HG03558 (cell line): ENCODE data around the gene PDE2A.

Experiments used
- ATAC-seq: cut with Tn5 transposase; IDR thresholded peaks from one replicate; pipeline ENCODE4 v1.9.1; 2021; ENCODE audit warnings: moderate number of reproducible peaks; ENCODE audit not compliant: unreplicated experiment; ENCODE audit errors: extremely low read depth

Gene PDE2A

DNA sequence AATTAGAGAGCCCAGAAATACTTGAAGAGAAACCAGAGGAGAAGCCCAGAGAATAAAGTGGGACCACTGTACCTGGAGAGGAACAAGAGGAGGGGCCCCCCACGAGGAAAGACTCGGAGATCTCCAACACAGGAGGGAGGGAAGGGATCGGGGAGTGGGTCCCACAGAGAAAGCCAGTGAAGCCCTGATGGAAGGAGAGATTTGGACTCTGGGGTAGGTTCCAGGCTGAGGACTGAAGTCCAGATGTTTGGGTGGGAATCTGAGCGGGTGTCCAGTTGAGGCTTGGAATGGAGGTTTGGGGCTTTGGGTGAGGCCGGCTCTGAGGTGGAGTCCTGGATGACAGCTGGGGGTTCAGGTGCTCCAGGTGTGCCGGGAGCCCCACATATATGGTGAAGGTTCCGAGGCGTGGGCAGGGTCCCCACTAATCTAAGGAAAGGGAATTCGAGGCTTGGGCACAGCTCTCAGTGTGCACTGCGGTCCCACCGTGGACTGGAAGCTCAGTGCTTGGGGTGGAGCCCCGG, 32.6 kb downstream of the PDE2A start:
- no peak for ATAC-seq

DNA sequence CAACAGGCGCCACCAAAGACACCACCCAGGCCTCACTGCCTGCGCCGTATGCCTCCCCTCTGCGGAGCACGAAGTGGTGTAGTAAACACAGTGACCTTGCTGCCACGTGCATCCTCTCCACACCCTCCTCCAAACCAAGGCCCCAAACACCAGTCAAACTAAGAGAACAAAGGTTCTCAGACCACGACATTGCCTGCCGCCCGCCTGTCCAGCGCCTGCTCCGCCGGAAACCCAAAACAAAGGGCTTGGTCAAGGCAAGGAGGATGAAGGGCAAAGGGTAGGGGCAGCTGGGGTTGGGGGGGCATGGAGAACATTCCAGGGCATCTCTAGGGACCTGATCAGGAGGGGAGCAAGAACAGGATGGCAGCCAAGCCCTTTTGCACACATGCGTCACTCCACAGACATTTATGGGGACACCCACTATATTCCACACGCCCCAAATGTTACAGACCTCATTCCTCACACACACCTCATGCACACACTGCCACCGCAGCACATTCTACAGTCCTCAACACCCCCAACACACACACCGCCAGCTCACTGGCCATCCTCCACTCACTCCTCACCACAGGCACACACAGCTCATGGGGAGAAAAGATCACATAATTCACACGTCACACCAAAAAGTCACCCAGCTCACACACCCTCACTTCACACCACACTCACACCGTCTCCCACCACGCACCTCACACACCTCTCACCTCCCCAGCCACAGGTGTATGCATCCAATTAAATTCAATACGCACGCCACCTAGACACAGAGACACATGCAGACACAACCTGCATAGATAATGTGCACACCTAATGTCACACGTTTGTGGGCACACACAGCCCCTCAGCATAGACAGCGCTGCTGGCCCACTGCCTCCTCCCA, 34.5 kb downstream of the PDE2A start:
- no peak for ATAC-seq

DNA sequence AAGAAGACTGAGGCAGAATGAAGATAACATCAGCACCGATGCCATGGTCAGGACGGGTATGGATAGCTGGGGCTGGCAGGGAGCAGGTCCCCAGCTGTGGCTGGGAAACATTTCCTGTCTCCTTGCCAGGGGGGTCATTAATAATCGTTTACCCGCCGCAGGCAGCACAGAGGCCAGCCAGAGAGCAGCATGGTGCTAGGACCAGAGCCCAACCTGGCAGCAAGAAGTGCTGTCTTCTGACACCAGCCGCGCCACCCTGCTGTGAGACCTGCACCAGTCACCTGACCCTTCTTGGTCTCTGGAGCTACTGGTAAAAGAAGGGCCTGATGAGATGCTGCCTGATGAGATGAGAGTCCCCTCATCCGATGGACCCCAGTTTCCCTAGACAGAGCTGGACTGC, 36.3 kb downstream of the PDE2A start:
- ATAC-seq: no peak

DNA sequence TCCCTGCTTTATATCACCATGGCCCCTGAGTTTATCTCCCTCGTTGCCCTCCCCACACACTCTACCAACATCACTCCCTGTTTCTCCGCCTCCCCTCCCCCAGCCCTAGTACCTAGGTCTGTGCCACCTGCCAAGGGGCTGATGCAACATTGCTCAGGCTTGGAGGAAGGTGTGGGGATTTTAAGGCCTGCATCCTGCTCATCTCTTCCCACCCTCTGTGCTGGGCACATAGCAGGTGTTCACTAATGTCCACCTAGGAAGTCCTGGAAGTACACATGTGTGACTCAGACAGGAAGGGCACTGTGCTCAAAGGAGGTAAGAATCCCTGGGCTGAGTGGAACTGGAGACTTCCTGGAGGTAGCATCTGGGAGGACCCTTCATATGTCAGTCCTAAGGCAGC, 37.0 kb downstream of the PDE2A start:
- ATAC-seq: no peak

DNA sequence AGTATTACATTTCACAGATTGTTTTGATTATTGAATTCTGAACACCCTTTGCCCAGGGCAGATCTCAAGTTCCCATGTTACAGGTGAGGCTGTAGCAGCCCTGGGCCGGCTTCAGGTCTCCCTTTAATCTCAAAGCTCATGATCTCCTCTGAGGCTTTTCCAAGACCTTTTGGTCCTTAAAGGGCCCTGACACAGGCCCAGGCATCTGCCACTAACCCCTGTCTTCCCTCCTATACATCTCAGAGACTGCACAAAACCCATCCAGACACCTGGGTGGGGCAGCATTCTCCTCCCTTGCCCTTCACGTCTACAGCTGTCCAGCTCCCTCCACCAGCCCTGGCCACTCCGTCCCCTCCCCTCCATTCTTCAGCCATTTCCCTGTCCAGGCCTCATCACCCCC, 37.8 kb downstream of the PDE2A start:
- ATAC-seq: no peak

DNA sequence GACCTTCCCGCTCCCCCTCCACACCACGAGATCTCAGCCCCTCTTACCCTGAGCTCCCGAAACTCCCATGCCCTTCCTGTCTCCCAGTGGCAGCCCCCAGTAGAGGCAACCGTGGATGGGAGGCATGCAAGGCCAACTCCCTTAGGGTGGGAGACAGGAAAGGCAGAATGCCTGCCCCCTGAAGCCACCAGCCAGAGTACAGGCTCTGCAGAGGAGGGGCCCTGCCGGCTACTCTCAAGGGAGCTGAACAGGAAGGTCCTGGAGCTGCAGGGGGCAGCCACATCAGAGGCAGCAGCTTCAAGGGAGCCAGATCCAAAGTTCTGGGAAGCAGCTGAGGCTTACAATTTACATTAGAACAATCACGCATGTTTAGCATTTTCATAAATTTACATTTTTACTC, 38.3 kb downstream of the PDE2A start:
- ATAC-seq: no peak

DNA sequence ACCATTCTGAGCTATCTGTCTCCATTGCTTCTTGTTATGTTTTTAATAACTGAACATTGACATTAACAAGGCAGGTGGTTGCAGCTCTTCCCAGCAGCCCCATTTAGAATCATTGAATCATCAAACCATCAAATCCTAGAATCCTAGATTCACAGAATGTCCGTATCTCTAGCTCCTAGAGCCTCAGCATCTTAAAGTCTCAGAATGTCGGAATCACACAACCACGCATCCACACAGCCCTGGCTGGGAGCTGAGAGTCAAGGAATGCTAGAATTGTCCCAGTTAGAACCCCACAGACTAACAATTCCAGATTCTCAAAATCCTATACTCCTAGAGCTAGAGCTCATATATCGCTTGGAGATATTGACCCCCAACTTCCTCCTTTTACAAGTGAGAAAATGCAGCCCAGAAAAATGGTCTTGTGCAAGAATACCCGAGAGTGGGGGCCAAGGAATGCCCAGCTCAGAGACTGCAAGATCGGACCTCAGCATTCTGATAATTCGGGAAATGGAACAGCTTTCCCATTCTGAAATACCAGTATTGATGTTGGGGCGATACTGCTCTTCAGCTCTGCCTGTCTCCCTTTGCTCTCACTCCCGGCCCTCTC, 38.8 kb downstream of the PDE2A start:
- ATAC-seq: no peak

DNA sequence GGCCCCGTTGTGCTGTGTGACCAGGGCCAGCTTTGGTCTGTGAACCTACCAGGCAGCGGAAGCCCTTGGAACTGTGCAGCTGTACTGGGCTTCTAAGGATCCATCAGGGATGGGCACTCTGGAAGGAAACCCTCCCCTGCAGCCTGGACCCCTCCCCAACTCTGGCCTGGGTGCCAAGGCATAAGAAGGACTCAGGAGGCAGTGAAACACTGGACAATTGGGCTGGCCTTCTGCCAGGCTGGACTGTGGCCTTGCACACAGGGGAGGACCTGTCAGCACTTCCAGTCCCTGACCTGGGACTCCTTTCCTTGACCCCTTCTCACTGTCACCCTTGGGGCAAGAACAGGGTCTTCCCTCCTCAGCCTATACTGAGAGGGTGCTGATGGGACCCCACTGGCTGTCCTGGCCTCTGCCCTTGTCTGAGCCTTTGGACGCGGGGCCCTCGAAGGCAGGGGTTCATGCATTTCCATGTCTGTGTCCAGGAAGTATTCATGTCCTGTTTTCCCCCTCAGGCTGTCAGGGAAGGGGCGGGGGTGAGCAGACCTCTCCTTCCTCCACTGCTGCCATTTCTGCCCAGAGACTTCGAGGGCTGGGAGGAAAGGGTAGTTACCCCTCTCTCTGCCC, 39.6 kb downstream of the PDE2A start:
- ATAC-seq: no peak

DNA sequence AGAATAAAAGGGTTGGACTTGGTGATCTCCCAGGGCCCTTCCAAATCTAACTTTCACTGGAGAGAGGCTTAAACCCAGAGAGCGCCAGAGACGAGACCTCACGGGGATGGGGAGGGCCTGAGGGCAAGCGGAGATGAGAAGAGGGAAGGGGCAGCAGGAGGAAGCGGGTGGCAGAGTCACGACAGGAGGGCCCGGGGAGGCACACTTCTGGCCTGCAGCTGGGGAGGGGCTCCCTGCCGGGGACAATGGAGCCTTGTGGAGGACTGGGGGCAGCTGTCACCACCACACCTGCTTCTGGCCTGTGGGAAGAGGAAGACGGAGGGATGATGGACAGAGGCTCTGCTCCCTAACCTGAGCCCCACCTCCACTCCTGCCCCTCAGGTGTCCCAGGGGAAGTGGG, 40.2 kb downstream of the PDE2A start:
- no peak for ATAC-seq

DNA sequence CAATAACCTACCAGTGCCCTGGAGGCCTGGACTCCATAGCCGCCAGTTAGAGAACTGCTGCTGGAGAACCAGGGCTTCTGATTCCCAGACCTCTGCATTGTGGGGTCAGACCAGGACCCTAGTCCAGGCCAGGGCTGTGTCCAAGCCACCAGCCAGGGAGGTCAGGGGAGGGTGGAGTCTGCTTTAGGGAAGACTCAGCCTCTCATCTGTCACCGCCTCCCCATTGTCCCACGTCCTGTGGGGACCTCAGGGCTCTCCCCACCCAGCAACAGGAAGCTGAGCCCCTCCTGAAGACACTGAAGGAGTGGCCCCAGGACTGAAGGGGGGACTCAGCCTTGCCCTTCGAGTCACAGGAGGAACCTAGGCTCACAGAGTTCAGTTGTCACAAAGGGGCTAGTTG, 41.2 kb downstream of the PDE2A start:
- ATAC-seq: no peak

DNA sequence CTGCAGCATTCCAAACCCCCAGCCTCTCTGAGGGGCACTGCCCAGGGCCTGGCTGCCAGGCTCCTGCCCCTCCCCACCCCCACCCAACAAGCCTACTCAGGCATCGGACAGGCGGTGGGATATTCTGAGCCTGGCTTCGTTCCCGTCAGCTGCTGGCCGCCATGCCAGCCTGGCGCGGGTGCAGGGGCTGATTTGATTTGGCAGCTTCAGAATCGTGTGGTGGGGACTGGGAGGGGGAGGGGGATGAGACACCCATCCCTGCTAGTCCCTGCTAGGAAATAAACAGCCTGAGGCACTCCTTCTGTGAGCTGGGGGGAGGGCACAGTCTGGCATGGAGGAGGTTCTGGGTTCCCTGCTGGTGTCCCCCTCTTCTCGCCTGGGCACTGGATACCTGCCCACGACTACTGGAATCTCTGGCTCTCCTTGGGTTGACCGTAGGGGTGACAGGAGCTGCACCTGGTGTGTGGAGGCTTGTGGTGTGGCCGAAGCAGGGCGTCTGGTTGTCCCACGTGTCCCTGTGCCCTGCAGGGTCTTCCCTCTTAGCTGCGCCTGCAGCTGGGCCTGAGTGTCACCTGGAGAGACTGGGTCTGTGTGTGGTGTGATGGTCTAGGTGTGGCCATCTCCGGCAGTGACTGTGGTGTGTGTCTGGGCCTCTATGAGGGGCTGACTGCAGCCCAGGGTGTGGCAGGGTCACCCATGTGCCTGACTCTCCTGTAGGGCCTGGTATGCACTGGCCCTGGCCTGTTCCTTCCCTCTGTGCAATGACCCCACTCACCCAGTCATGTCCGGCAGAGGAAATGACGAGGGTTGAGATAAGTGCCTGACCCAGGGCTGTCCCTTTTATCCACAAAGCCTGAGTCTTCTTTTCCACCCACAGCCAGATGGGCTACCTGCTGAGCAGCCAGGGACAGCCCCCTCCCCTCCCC, 42.2 kb downstream of the PDE2A start:
- ATAC-seq: no peak

DNA sequence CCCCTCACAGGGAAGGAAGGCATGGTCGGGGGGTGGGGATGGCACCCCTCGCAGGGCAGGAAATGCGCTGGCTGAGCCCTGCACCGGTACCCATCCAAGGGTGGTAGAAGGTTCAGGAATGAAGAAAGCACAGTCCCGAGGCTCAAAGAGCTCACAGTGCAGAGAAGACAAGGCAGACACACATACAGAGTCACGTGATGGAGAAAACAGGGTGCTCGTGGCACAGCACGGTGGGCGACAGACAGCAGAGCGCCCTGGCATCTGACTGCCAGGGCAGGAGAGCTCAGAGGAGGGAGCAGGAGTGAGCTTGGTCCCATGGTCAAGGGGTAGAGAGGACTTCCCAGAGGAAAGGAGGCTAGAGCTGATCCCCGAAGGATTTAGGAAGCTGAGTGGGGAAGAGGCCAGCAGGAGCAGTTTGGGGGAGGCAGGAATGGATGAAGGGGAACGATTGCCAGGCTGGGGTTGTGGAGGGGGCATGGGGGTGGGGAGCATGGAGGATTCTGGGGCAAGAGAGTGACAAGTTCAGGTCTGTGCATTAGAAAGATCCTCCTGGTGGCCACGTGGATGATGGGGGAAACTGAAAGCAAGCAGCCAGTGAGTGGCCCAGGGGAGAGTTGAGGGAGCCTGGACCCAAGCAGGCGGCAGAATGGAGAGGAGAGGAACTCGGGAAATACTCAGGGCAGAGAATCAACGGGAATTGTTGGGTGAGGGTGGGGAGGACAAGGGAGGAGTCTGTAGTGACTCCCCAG, 43.9 kb downstream of the PDE2A start:
- no peak for ATAC-seq

DNA sequence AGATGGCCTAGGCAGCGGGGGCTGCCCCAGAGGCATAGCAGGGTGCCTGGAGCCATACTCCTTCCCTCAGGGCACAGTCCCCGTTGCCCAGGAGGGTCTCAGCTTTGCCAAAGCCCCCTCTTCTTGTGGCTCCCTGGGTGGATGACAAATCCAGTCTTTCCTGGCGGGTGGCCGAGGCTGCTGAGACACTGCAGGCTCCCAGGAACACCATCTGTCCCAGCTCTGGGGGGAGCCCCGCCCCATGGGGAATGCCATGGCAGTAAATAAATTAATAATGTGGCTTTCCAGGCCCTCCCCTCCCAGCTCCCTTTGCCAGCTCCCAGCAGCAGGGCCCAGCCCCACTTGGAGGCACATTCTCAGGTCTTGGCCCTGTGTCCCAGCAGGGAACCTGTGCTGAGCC, 45.0 kb downstream of the PDE2A start:
- ATAC-seq: no peak

DNA sequence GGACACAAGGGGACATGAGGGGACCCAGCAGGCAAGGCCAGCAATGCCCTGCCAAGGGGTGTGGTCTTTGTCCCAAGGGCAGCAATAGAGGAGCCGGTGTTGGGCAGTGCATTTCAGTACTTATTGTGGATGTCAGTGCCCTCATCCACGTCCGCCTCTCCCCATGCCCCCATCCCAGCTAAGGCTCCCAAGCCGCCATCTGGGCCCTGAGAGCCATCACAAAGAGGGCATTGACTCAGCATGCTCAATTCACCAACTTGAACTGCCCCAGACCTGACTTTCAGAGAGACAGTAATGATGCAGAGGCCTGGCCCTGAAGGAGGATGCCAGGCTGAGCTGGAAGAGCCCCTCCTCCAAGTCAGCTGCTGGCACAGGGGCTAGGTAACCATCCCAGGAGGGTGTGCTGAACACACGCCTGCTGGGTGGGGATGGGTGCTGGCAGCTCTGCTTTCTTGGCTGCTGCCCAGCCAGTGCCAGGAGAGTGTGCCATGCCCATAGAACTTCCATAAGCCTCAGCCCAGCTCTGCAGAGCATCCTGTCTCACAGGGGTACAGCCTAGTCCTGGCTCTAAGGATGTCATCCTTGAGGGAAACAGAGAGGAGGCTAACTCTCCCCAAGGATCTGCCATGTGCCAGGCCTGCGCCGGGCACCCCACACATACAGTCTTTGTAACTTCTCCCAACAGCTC, 46.5 kb downstream of the PDE2A start:
- no peak for ATAC-seq

DNA sequence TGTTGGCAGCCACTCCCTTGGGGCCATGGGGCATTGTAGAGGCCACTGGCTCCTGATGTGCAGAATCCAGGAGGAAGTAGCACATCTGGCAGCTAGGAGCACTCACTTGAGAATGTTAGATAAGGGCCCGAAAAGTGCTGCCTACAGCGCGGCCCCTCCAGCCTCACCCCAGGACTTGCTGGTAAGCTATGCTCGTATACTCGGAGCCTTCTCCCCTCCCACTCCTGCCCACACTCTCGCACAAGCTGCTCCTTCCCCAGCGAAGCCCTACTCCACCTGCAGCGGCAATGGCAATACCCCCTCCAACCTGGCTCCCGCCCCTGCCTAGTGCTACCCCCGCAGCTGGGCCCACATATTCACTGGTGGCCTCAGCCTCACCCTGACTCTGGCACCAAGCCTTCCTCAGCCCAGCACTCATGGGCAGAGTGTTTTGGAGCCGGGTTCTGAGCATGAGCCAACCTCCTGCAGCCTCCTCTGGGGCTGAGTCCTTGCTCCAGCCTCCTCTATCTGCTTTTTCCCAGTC, 47.7 kb downstream of the PDE2A start:
- ATAC-seq: no peak

DNA sequence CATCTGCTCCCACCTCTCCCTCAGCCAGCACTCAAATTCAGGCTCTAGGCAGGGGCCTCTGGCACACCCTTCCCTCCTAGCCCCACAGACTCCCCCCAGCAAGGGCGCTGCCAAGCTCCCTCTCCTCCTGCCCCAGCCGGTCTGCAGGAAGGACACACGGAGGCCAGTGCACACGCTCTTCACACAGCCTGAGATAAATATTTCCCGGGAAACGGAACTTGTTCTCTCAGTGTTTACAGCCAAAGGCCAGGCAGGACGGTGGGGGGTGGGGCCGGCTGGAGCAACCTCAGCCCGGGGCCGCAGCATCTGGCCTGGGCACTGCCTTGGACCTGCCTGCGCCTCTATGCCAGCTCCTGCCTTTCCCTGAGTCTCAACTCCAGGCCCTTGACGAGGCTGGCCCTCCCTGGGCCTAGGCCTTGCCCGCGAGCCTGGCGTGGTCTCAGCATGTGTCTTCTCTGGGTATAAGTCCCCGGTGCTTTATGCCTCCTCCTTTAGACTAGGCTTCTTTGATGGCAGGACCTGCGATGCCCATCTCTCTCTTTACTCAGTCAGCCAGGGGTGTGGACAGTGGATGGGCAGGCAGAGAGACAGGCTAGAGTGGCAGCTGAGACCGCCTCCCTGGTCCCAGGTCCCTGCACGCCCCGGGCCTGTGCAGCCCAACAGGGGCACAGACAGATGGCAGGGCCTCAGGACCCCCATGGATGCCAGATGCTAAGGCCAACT, 48.4 kb downstream of the PDE2A start:
- no peak for ATAC-seq

DNA sequence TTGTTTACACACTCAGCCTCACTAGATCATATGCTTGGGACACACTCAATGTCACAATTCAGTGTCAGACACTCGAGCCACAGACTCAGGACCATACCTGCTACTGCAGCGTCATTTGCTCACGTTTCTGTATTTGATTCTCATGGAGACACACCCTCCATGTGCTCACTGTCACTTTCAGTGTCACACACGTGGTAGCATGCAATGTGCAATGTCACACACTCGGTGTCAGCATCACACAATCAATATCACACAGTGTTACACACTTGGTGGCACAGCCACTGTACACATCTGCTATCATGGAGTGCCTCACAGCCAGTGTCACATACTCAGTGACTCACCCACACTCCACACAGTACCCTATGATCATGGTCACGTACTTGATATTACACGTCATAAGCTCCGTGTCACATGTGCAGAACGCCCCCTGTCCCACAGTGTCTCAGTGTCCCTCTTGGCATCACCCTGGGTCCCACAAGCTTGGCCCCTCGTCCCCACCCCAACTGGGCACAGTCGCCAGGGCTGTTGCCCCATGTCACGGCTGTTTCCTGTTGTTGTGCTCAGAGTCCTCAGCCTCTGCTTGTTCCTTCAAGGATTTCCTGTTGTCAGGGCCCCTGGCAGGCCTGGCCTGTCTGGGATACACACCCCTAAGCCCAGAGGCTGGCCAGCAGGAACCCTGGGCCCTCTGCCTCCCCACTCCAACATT, 49.6 kb downstream of the PDE2A start:
- no peak for ATAC-seq

DNA sequence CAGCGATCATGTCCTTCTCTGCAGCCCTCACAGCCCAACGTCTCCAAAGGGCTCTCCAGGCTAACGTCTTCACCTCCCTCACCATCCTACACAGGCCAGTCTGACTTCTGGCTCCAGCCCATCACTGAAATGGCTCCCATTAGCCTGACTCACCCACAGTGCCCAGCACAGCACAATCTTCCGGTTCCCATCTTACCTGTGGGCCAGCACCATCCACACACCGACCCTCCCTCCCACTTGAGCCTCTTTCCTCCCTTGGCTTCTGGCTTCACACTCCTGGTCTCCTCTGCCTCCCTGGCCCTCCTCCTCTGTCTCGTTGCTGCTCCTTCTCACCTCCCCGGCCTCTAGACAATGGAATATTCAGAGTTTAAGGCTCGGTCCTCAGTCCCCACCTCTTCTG, 51.2 kb downstream of the PDE2A start:
- ATAC-seq: no peak
